AG08395 (cell line): ENCODE data around the gene STRIP1.

Experiments used
- DNase-seq: peaks from one replicate; pipeline ENCODE4 v3.0.0; 2012; ENCODE audit warnings: mixed read lengths, low spot score

The STRIP1 gene

DNA sequence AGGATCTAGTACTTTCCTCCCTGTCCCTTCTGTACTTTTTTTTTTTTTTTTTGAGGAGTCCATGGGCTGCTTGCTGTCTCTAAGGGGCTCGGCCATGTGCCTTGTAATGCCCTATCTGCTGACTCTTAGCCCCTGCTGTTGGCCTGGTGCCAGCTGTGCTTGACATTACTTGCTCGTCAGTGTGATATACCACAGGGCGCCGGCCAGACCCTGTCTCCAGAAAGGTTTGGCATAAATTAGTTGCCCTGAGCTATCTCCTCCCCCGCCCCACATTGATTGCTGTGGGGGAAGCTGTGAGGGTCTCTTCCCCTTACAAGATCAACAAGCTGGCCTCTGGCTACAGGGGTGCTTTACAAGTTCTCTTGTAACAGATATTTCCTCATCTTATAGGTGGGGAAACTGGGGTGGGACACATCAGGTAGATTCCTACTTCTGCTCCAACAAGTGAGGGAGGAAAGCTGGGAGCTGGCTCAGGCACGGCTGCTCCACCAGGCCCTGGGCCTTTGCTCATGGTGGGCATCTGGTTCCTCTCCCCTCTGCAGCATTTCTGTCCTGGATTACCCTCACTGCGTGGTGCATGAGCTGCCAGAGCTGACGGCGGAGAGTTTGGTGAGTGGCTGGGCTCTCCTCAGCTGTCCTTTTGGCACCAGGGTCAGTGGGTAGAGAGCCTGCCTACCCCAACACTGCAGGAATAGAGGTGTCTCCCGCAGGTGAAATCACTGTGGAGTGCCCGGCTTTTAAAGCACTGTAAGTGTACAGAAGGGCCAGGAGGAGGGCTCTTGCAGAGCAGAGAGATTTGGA is 15.6 kb downstream of the STRIP1 start:
- no peak for DNase-seq

- peak; percentile 42 for DNase-seq
Observed at GRCh38 chr1:110050602-110051261, 16.3 kb downstream of the STRIP1 start.

- peak; percentile 59 for DNase-seq
Observed at GRCh38 chr1:110051262-110051648, 16.8 kb downstream of the STRIP1 start.

GRCh38 chr1:110053552-110054428 is 19.4 kb downstream of the STRIP1 start:
- peak; percentile 71 for DNase-seq

GRCh38 chr1:110055493-110056284 is 21.3 kb downstream of the STRIP1 start:
- peak; percentile 52 for DNase-seq

GRCh38 chr1:110056285-110056683 is 21.9 kb downstream of the STRIP1 start:
- no peak for DNase-seq

- peak; percentile 85 for DNase-seq
Observed at GRCh38 chr1:110056776-110057175, 22.4 kb downstream of the STRIP1 start.

DNA sequence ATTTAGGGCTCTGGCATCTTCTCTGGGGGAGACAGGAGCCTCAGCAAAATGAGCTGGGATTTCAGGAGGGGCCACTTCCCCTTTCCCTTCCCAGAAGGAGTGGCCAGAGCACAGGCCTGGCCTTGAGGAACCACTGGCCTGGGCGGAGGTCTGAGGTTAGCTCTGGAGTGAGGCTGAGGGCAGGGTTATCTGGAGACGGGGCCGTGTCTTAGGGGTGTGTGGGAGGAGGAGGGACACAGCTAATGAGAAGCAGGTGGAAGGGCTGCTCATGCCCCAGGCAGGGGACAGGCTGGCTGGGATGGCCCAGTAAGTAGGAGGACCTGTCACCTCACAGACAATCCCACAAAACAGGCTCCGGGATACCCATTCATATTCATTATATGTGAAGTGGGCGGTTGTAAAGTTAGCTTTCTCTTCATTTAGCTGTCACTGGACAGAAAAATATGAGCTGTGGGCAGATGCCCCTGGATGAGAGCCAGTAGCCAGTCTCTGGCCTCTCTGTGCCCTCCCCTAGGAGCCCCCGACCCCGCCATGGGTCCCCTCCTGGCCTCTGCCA is 23.6 kb downstream of the STRIP1 start:
- no peak for DNase-seq

- peak; percentile 1 for DNase-seq
Observed at GRCh38 chr1:110058591-110058990, 24.2 kb downstream of the STRIP1 start.

GRCh38 chr1:110059133-110059863 is 24.9 kb downstream of the STRIP1 start:
- DNase-seq = no peak

DNA sequence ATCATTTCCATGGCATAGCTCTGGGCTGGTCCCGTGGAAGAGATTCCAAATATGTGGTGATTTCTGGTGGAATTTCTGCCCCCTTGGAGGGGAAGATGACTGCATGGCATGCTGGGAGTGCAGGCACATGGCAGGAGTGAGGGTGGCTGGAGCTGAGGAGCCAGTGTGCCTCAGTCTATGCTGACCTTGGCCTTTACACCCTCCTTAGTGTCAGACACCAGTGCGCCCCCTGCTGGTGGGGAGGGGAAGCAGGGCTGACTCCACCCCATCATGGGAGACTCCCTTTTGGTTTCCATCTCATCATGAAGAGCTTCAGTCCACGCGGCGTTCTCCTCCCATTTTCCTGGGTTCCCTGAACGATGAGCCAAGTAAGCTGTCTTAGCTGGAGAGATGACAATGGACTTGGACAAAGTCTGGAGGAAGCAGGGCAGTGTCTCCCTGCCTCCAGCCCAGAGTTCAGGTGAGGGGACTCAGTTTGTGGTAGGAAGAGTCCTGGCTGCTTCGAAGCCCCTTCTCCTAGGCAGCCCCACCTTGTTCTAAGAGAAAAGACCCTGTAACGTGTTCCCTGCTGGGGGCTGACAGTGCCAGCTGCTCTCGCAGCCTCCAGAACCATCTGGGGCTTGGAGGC is 25.7 kb downstream of the STRIP1 start:
- DNase-seq = no peak

DNA sequence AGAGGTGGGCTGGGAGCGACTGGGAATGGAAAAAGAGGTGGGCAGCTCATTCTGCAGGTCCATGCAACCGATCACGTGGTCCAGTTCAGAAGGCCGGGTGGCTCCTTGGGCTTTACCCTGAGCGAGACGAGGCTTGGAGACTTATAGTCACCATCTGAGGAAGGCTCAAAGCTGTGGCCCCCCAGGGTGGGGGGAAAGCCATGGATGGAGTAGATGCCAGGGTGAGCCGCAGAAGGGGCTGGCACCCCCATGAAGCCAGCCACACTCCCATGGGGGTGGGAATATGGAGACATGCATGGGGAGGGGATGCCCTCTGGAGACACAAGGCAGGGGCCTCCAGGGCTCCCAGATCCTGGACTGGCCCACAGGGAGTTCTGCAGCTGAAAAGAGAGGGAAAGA is 26.2 kb downstream of the STRIP1 start:
- no peak for DNase-seq

GRCh38 chr1:110061341-110061740 is 26.9 kb downstream of the STRIP1 start:
- DNase-seq = no peak

DNA sequence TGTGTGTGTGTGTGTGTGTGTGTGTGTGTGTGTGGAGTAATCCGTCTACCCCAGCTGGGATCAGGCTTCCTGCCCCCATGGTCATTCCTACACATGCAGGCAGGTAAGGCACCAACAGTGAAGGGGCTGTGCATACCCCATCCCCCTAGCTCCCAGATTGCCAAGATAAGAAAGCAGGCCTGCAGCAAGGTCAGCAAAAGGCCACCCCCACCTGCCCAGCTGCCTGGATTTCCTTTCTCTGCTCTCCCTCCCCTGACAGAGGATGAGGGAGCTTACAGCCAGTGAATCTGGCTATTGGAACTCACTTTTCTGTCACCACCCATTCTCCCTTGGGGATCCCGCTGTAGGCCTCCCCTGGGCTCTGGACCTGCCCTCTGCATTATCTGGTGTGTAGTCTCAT is 28.2 kb downstream of the STRIP1 start:
- DNase-seq = no peak

GRCh38 chr1:110063781-110064180 is 29.4 kb downstream of the STRIP1 start:
- no peak for DNase-seq

DNA sequence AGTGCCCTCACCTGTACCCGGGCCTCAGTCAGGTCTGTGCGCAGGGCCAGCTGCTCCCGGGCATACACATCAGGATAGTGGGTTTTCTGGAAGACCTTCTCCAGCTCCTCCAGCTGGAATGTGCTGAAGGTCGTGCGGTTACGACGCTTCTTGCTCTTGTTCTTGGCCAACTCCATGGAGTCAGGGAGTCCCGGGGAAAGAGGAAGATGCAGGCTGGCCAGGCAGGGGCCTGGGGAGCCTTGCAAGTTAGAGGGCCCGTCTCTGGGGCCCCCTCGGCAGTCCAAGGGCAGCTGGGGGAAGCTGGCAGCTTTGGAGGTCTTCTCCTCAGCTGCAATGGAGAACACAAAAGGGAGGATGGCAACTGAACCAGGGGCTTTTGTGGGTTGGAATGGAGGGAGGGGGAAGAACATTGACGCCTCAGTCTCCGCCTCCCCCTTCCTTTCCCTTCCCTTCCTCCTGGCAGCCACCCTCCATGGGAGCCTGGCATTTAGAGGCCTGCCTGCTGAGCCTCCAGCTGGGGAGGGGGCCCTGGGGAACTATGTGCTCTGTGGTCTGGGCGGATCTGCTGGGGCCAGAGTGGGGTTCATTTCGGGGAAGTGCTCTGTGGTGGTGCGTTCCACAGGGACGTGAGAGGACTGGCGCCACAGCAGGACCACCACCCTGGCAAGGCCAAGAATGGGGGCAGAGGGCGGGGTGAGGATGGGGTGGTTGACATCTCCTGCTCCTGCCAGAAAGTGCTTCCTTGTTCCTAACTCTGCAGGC is 30.3 kb downstream of the STRIP1 start:
- DNase-seq = no peak

DNA sequence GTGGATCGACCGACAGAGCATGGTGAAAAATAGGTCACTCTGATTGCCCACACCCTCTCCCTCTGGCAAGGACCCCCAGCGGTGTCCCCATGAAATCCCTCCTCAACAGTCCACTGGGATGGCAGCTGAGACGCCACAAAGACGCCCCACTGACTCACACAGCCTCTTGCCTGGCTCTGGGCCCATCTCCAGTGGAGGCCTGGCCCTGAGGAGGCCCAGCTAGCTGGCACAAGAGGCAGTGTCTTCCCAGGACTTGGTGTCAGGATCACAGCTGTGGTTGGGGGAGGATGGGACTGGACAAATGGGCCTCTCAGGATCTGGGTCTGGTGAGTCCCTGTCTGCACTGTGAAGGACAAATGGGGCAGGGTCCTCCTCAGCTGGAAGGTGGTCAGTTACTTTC is 31.4 kb downstream of the STRIP1 start:
- peak; percentile 41 for DNase-seq

DNA sequence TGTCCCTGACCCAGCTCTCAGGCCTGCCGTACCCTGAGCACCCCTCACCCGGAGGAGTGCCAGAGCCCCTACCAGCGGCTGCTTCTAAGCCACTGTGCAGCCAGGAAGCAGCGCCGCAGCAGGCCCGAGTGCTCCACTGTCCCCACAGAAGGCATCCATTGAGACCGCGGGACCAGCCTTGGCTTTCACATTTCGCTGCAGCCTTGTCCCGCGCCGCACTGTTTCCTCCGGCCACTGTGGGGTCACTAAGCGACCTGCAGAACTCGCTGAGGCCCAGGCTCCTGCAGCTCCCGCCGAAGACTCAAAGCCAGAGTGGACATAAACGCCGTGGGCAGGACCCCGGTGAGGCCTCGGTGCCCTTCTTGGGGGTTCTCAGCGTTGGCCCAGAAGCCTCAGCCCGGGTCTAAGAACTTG is 33.1 kb downstream of the STRIP1 start:
- DNase-seq = no peak

- no peak for DNase-seq
Observed at GRCh38 chr1:110067893-110068645, 33.6 kb downstream of the STRIP1 start.
